Left lung (tissue), 10 donors: ENCODE data around the gene ROR2. TPM values are rescaled to one million over a fixed set of nuclear protein-coding genes. Genes with fewer than 3 reads are reported as not detected.

Experiments
- ATAC-seq: fragments of 200-7000 bp; cut with Tn5 transposase; one replicate; pipeline ENCODE4 v1.9.1; 2020; ENCODE audit warnings: moderate library complexity
- DNase-seq, 4 donors: peaks; one replicate each; pipeline ENCODE4 v3.0.0-alpha.2; 2013 to 2020
- H3K27ac ChIP-seq, 2 donors: fragments of 200-600 bp; sonication (generic) in 1 of 2; one replicate each; pipeline versions ENCODE4 v1.5.0 to v1.8.0; 2020 to 2021
- H3K27me3 ChIP-seq, 2 donors: fragments of 200-600 bp; sonication (generic) in 1 of 2; one replicate each; pipeline versions ENCODE4 v1.5.0 to v1.8.0; 2020 to 2021
- H3K36me3 ChIP-seq, 2 donors: fragments of 200-600 bp; sonication (generic) in 1 of 2; one replicate each; pipeline versions ENCODE4 v1.5.0 to v1.8.0; 2020 to 2021
- H3K4me1 ChIP-seq, 2 donors: fragments of 200-600 bp; one replicate each; pipeline ENCODE4 v1.8.0; 2021
- H3K4me3 ChIP-seq, 2 donors: fragments of 200-600 bp; sonication (generic) in 1 of 2; one replicate each; pipeline versions ENCODE4 v1.5.0 to v1.8.0; 2020 to 2021; ENCODE audit warnings: mild to moderate bottlenecking in 1 of 2
- H3K9me3 ChIP-seq, 2 donors: fragments of 200-600 bp; sonication (generic) in 1 of 2; one replicate each; pipeline versions ENCODE4 v1.5.0 to v1.8.0; 2020 to 2021
- CTCF ChIP-seq, 2 donors: fragments of 200-600 bp; sonication (generic) in 1 of 2; IDR thresholded peaks; one replicate each; pipeline versions ENCODE4 v1.5.0 to v1.8.0; 2021; ENCODE audit warnings: antibody characterized with exemption in 2 of 2
- intact Hi-C, 2 donors: fragments of 100-400 bp; cut with DNase I; formaldehyde crosslinking; loops; one replicate each; pipeline versions ENCODE4 v1.11.2 to v1.14.2; 2022
- polyA plus RNA-seq, 6 donors: library from polyadenylated mRNA; unstranded; fragments of 120-200 nt; gene quantifications; one replicate each; pipeline ENCODE4 v1.2.1, GENCODE V29; 2013; ENCODE audit not compliant: insufficient read length in 6 of 6
- total RNA-seq, 2 donors: library from RNA; stranded (reverse); fragmentation: NEBNext Ultra II Directional; extraction: Animal tissue kit (Norgen Biotek cat#: 25700); gene quantifications; one replicate each; pipeline ENCODE4 v1.2.1, GENCODE V29; 2021
- donor health status: DM: no; HTN: yes; CAD: no.
- donor health status: DM: no; HTN: no; CAD: no.

The ROR2 gene
- total and polyA plus RNA-seq, 8 donors: 11.5 to 36.5 (median 29.7) TPM

DNA sequence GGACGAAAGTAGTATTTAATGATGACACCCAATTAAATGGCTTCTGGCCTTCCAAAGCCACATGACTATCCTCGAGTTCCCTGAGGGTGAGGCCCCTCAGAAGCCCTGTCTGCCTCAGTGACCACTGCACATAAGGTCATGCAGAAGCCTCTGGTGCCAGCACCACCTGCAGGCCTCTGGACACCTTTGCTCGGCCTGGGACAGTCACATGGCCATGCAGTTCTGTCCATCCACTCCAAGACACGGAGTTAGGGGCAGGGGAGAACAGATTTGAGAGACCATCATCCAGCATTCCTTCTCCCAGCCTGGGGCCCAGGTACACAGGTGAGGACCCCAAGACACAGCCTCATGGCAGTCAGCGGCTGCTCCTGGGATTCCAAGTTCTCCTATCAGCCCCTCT is 145.0 kb downstream of the ROR2 start:
- H3K36me3 ChIP-seq: no peaks in the 10 kb centered on the region
- DNase-seq (no peak), ATAC-seq (no peak)
- no peaks in the 10 kb centered on the region for H3K27me3 ChIP-seq
- H3K27ac ChIP-seq: no peak overlapping the region
- intact Hi-C loops: no loop called here
- no peaks in the 10 kb centered on the region for H3K9me3 ChIP-seq
- no peaks in the 10 kb centered on the region for H3K4me1 ChIP-seq
- no peak overlapping the region for H3K4me3 ChIP-seq
- no peak for TF ChIP-seq CTCF (IDR thresholded peaks at IDR 0.05)

GRCh38 chr9:91803970-91804752 is 145.9 kb downstream of the ROR2 start:
- intact Hi-C loops: no loop called here
- no peak for ATAC-seq

DNA sequence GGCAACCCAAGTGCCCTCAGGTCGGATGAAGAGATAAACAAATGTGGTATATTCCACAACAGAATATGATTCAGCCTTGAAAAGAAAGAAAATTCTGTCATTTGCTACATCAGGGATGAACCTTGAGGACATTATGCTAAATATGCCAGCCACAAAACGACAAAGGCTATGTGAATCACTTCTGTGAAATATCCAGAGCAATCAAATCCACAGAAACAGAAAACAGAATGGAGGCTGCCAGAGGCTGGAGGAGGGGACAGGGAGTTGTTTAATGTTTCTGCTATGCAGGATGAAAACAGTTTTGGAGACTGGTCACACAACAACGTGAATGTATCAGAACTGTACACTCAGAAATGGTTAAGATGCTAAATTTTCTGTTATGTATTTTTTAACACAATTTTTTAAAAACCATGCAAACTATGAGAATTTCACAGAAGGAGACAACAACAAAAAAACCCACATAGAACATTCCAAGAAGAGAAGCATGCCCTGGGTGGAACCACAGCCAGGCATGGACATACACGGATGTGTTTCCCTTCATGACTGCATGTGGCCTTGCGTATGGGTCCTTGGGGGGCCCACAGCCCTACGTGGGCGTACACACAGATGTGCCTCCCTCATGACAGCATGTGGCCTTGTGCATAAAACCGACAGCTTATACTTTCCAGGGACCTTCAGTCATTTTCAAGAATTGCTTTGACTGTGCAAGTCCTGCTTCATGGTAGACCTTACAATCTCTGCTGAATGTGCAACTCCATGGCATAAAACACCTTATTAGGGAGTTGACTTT is 146.7 kb downstream of the ROR2 start:
- intact Hi-C loops: no loop called here
- no peak for ATAC-seq
- H3K9me3 ChIP-seq: no peaks in the 10 kb centered on the region
- no peak overlapping the region for H3K4me3 ChIP-seq
- no peak overlapping the region for H3K27ac ChIP-seq
- H3K4me1 ChIP-seq: no peaks in the 10 kb centered on the region
- no peaks in the 10 kb centered on the region for H3K27me3 ChIP-seq
- TF ChIP-seq CTCF (IDR thresholded peaks at IDR 0.05): no peak
- no peaks in the 10 kb centered on the region for H3K36me3 ChIP-seq
- DNase-seq: no peak

More at GRCh38 chr9:91803970-91804752, 145.9 kb downstream of the ROR2 start:
- Histone ChIP-seq H3K27ac (no peak overlapping the region), H3K4me1 (no peaks in the 10 kb centered on the region), H3K27me3 (no peaks in the 10 kb centered on the region), H3K4me3 (no peak overlapping the region), H3K9me3 (no peaks in the 10 kb centered on the region), H3K36me3 (no peaks in the 10 kb centered on the region)
- TF ChIP-seq CTCF (IDR thresholded peaks at IDR 0.05): no peak
- no peak for DNase-seq

- Histone ChIP-seq H3K9me3 (no peaks in the 10 kb centered on the region), H3K27ac (no peak overlapping the region), H3K36me3 (no peaks in the 10 kb centered on the region), H3K4me3 (no peak overlapping the region), H3K27me3 (no peaks in the 10 kb centered on the region), H3K4me1 (no peaks in the 10 kb centered on the region)
- intact Hi-C loops: no loop called here
- DNase-seq (no peak), ATAC-seq (no peak)
- no peak for TF ChIP-seq CTCF (IDR thresholded peaks at IDR 0.05)
Observed at GRCh38 chr9:91802391-91802790, 147.6 kb downstream of the ROR2 start.

- Histone ChIP-seq H3K27me3 (no peaks in the 10 kb centered on the region), H3K4me1 (no peaks in the 10 kb centered on the region), H3K9me3 (no peaks in the 10 kb centered on the region), H3K4me3 (no peak overlapping the region), H3K27ac (no peak overlapping the region), H3K36me3 (no peaks in the 10 kb centered on the region)
- intact Hi-C loops: no loop called here
- DNase-seq (no peak), ATAC-seq (no peak)
- TF ChIP-seq CTCF (IDR thresholded peaks at IDR 0.05): no peak
Observed at GRCh38 chr9:91800473-91801030, 149.5 kb downstream of the ROR2 start.
